ENCODE results near the gene YIF1B. TPM values are rescaled to one million over a fixed set of nuclear protein-coding genes. Genes with fewer than 3 reads are reported as not detected.
"Not testable (repeated sequence)": the region's sequence is repeated elsewhere in the genome, so short reads cannot be mapped to it uniquely, and the experiment has no call there.

The YIF1B gene
- total RNA-seq, 1 donor from 2014 or later: 32.6 TPM

DNA sequence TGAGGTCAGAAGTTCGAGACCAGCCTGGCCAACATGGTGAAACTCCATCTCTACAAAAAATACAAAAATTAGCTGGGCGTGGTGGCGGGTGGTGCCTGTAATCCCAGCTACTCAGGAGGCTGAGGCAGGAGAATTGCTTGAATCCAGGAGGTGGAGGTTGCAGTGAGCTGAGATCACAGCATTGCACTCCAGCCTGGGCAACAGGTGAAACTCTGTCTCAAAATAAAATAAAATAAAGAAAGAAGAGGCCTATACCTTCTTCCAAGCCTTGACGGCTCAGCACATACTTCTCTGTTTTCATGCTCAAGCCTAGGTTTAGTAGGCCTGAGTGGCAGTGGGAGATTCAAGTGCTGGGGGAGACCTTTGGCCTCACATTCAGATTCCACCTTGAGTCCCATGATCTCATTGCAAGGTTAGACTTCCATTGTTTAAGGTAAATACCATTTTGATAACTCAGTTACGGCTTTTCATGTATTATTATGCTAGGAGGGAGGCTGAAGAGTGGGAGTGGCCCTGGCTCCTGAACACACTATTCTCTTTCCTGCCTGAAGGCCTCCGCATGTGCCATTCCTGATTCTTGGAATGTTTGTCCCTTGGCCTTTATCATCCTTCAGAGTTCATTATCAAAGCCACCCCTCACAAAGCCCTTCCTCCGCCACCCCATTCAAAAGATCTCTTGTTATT is 53.0 kb downstream of the YIF1B start:
- DNase-seq (ENCODE audit: low spot score in 2 of 2): no peak
- FAIRE-seq: no peak

DNA sequence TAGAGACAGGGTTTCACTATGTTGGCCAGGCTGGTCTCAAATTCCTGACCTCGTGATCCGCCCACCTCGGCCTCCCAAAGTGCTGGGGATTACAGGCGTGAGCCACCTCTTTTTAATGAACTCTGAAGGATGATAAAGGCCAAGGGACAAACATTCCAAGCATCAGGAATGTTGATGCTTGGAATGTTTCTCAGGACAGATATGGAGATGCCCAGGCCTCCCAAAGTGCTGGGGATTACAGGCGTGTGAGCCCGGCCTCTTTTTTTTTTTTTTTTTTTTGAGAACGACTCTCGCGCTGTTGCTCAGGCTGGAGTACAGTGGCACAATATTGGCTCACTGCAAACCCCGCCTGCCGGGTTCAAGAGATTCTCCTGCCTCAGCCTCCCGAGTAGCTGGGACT is 53.8 kb downstream of the YIF1B start:
- FAIRE-seq; DNase-seq (ENCODE audit: low spot score in 2 of 2): not testable (repeated sequence)

DNA sequence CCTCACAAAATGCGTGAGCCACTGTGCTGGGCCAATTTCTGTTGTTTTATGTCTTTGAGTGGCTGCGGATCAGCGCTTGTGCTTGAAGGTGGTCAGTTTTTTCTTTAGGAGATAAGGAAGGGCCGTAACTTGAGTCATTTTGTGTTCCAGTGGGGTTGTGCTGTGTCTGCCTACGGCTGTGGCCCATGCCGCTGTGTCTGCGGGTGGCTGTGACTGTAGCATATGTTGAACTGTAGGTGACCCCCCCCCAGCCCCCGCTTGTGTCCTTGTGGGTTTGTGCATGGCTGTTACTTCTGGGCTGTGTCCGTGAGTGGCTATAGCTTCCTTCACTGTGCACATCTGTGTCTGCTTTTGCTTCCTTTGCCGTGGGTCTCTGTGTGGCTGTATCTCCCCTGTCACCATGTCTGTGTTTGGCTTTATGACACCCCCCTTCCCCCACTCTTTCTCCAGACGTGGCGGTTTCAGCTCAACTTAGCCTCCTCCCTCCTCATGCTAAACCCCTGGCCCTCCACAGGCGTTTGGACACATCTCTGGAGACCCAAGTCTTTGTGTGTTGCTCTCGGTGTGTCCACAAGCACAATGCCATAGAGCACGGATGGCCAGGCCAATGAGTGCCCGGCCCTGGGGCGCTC is 60.2 kb downstream of the YIF1B start:
- DNase-seq (ENCODE audit: low spot score in 2 of 2) (no peak), FAIRE-seq (no peak)

DNA sequence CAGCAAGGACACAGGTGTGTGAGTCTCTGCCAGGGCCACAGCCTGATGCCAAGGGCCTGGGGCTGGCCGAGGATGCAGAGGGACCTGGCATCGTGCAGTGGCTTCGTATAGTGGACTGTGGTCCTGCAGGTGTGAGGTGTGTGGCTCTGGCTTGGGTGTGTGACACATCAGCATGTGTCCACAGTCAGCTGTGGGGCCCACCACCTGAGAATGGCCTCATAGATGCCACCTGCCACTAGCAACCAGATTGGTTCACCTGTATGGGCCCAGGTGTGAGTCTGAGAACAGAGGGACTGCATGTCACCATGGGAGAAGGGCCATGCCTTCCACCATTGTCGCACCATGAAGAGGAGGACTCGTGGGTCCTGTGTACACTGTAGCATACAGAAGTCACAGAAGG is 62.0 kb downstream of the YIF1B start:
- FAIRE-seq (no peak), DNase-seq (ENCODE audit: low spot score in 2 of 2) (no peak)

Small RNAs within 50 kb of the gene (small RNA-seq; reads per million reads assigned to genes)
- not detected for gene RF00019

Other genes starting within 250 kb of the YIF1B start
- 39.9 TPM for gene DPF1, start 91.7 kb downstream of the YIF1B start, total RNA-seq
- gene PPP1R14A, start 59.6 kb downstream of the YIF1B start, total RNA-seq: not detected
- gene SPINT2, start 51.4 kb downstream of the YIF1B start, total RNA-seq: 104 TPM
- gene C19orf33, start 11.7 kb downstream of the YIF1B start, total RNA-seq: 0.82 TPM
- gene KCNK6, start 3.9 kb upstream of the YIF1B start, total RNA-seq: 0.41 TPM
- 4.9 TPM for gene CATSPERG, start 19.9 kb upstream of the YIF1B start, total RNA-seq
- gene PSMD8, start 58.6 kb upstream of the YIF1B start, total RNA-seq: 107 TPM
- 0.82 TPM for gene GGN, start 72.1 kb upstream of the YIF1B start, total RNA-seq
- gene SPRED3, start 72.8 kb upstream of the YIF1B start, total RNA-seq: 1.6 TPM
- 14.3 TPM for gene FAM98C, start 87.1 kb upstream of the YIF1B start, total RNA-seq
- under 0.01 TPM for gene RASGRP4, start 110.3 kb upstream of the YIF1B start, total RNA-seq
- gene RYR1, start 117.7 kb upstream of the YIF1B start, total RNA-seq: 4.5 TPM

All from frontal cortex (tissue), 4 donors.